NT2/D1 (cell line): ENCODE results near the gene PRAC2.

ENCODE experiments used
- SUZ12 ChIP-seq: IDR thresholded peaks from 2 replicates; pipeline ENCODE4 v1.6.1; 2011; ENCODE audit not compliant: insufficient read length, insufficient read depth; ENCODE audit errors: extremely low read depth
- YY1 ChIP-seq: IDR thresholded peaks from 2 replicates; pipeline ENCODE4 v1.6.1; 2011; ENCODE audit not compliant: insufficient read length, insufficient read depth
- ZNF274 ChIP-seq: IDR thresholded peaks from 2 replicates; pipeline ENCODE4 v1.6.1; 2011; ENCODE audit warnings: mild to moderate bottlenecking, low read depth, low read length

GRCh38 chr17:48734333-48735061, 11.5 kb downstream of the PRAC2 start:
- TF ChIP-seq YY1: no peak
- no peak for TF ChIP-seq ZNF274
- no peak for TF ChIP-seq SUZ12
